Measurements from ENCODE around the gene RAB28.

RAB28 gene

DNA sequence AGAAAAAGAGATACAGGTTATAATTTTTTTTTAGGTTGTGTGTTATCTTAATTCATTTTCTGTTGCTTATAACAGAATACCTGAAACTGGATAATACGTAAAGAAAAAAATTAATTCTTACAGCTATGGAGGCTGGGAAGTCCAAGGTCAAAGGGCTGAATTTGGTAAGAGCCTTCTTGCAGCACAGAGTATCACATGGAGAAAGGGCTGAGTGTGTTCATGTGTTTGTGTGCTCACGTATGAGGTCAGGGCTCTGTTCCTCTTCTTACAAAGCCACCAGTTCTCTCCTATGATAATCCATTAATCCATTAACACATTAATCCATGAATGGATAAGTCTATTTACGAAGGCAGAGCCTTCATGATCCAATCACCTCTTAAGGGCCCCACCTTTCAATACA lies 8.6 kb upstream of the RAB28 start:
- WGBS, 2 donors (ENCODE audit: extremely low coverage in 2 of 2, insufficient read length in 2 of 2, insufficient replicate concordance in 1 of 2) = no CpG with 5 or more reads among the region's 3 CpGs
- H2BK5ac ChIP-seq (ENCODE audit: low read length) = no peak overlapping the region

GRCh38 chr4:13484749-13485221 lies 645 bp upstream of the RAB28 start:
- Histone ChIP-seq H2BK5ac (ENCODE audit: low read length) (no peak overlapping the region), H3K9me3 (replicated peaks in 1 of 2; ENCODE audit: control insufficient read depth in 2 of 2, insufficient read depth in 1 of 2, low read depth in 1 of 2, low read length in 2 of 2) (no peaks in the 10 kb centered on the region), H3K14ac (ENCODE audit: low read length) (no peak overlapping the region), H3K79me1 (ENCODE audit: low read depth, low read length) (no peaks in the 10 kb centered on the region), H3K4me1 (ENCODE audit: control insufficient read depth in 2 of 2, insufficient read depth in 1 of 2, low read depth in 1 of 2, low read length in 2 of 2) (peaks cover 0 to 6% of the 10 kb centered on the region in 2 donors), H2BK120ac (ENCODE audit: low read depth, low read length) (no peak overlapping the region), H2AK5ac (ENCODE audit: low read depth, low read length) (no peak overlapping the region), H3K4me2 (ENCODE audit: insufficient read depth, low read length, poor library complexity, severe bottlenecking) (peak overlapping the region; percentile 71), H2BK12ac (ENCODE audit: low read length) (no peak overlapping the region), H3K27ac (replicated peaks; ENCODE audit: low read length) (no peak overlapping the region), H3K36me3 (replicated peaks in 1 of 2; ENCODE audit: control insufficient read depth in 2 of 2, insufficient read depth in 2 of 2, low read length in 2 of 2) (no peaks in the 10 kb centered on the region), H4K8ac (ENCODE audit: low read depth, low read length) (no peak overlapping the region), H3K27me3 (ENCODE audit: control insufficient read depth in 3 of 3, insufficient read depth in 3 of 3, low read depth in 1 of 3, low read length in 3 of 3) (no peaks in the 10 kb centered on the region), H4K91ac (ENCODE audit: low read depth, low read length, poor library complexity) (no peak overlapping the region), H3K4ac (ENCODE audit: low read length) (no peak overlapping the region), H3K18ac (ENCODE audit: low read length) (peak overlapping the region; percentile 95), H3K9ac (ENCODE audit: low read depth, low read length, poor library complexity) (peak overlapping the region; percentile 50), H3K4me3 (ENCODE audit: low read length in 2 of 2) (peak overlapping the region; percentile 50 to 91), H3K23ac (ENCODE audit: low read depth, low read length, poor library complexity) (no peak overlapping the region), H2AFZ (ENCODE audit: low read length) (peak overlapping the region; percentile 99), H2BK15ac (ENCODE audit: low read length) (peak overlapping the region; percentile 71)
- no CpG with 5 or more reads among the region's 23 CpGs for WGBS, 2 donors (ENCODE audit: extremely low coverage in 2 of 2, insufficient read length in 2 of 2, insufficient replicate concordance in 1 of 2)
- no peak for DNase-seq (ENCODE audit: low spot score)

More for the DNA sequence above, 8.6 kb upstream of the RAB28 start:
- H3K4ac ChIP-seq (ENCODE audit: low read length) = no peak overlapping the region
- no peak overlapping the region for H2BK120ac ChIP-seq (ENCODE audit: low read depth, low read length)
- H3K36me3 ChIP-seq (replicated peaks in 1 of 2; ENCODE audit: control insufficient read depth in 2 of 2, insufficient read depth in 2 of 2, low read length in 2 of 2) = no peaks in the 10 kb centered on the region
- no peak overlapping the region for H4K91ac ChIP-seq (ENCODE audit: low read depth, low read length, poor library complexity)
- H3K4me3 ChIP-seq (ENCODE audit: low read length in 2 of 2) = no peak overlapping the region
- no peak overlapping the region for H4K8ac ChIP-seq (ENCODE audit: low read depth, low read length)
- H3K14ac ChIP-seq (ENCODE audit: low read length) = no peak overlapping the region
- no peaks in the 10 kb centered on the region for H3K27me3 ChIP-seq (ENCODE audit: control insufficient read depth in 3 of 3, insufficient read depth in 3 of 3, low read depth in 1 of 3, low read length in 3 of 3)
- H3K79me1 ChIP-seq (ENCODE audit: low read depth, low read length) = no peaks in the 10 kb centered on the region
- H3K27ac ChIP-seq (replicated peaks; ENCODE audit: low read length) = no peak overlapping the region
- H3K4me2 ChIP-seq (ENCODE audit: insufficient read depth, low read length, poor library complexity, severe bottlenecking) = no peak overlapping the region
- no peaks in the 10 kb centered on the region for H3K9me3 ChIP-seq (replicated peaks in 1 of 2; ENCODE audit: control insufficient read depth in 2 of 2, insufficient read depth in 1 of 2, low read depth in 1 of 2, low read length in 2 of 2)
- H3K4me1 ChIP-seq (ENCODE audit: control insufficient read depth in 2 of 2, insufficient read depth in 1 of 2, low read depth in 1 of 2, low read length in 2 of 2) = no peaks in the 10 kb centered on the region
- no peak for DNase-seq (ENCODE audit: low spot score)
- H2BK12ac ChIP-seq (ENCODE audit: low read length) = no peak overlapping the region
- H3K9ac ChIP-seq (ENCODE audit: low read depth, low read length, poor library complexity) = no peak overlapping the region
- no peak overlapping the region for H2AK5ac ChIP-seq (ENCODE audit: low read depth, low read length)
- H3K18ac ChIP-seq (ENCODE audit: low read length) = no peak overlapping the region
- no peak overlapping the region for H2AFZ ChIP-seq (ENCODE audit: low read length)
- H2BK15ac ChIP-seq (ENCODE audit: low read length) = no peak overlapping the region
- no peak overlapping the region for H3K23ac ChIP-seq (ENCODE audit: low read depth, low read length, poor library complexity)

GRCh38 chr4:13483768-13484121 lies 395 bp downstream of the RAB28 start:
- no peak overlapping the region for H2BK12ac ChIP-seq (ENCODE audit: low read length)
- no CpG with 5 or more reads among the region's 30 CpGs for WGBS, 2 donors (ENCODE audit: extremely low coverage in 2 of 2, insufficient read length in 2 of 2, insufficient replicate concordance in 1 of 2)
- no peak overlapping the region for H2BK5ac ChIP-seq (ENCODE audit: low read length)
- DNase-seq (ENCODE audit: low spot score) = peak; percentile 71
- no peak overlapping the region for H4K91ac ChIP-seq (ENCODE audit: low read depth, low read length, poor library complexity)
- peak overlapping the region; percentile 53 for H3K4me2 ChIP-seq (ENCODE audit: insufficient read depth, low read length, poor library complexity, severe bottlenecking)
- peak overlapping the region; percentile 50 to 95 for H3K4me3 ChIP-seq (ENCODE audit: low read length in 2 of 2)
- H2BK120ac ChIP-seq (ENCODE audit: low read depth, low read length) = no peak overlapping the region
- H3K27ac ChIP-seq (replicated peaks; ENCODE audit: low read length) = peak overlapping the region; percentile 91
- peak overlapping the region; percentile 81 for H3K9ac ChIP-seq (ENCODE audit: low read depth, low read length, poor library complexity)
- H2BK15ac ChIP-seq (ENCODE audit: low read length) = peak overlapping the region; percentile 89
- H3K23ac ChIP-seq (ENCODE audit: low read depth, low read length, poor library complexity) = peak overlapping the region; percentile 89
- no peak overlapping the region for H2AK5ac ChIP-seq (ENCODE audit: low read depth, low read length)
- H3K36me3 ChIP-seq (replicated peaks in 1 of 2; ENCODE audit: control insufficient read depth in 2 of 2, insufficient read depth in 2 of 2, low read length in 2 of 2) = peaks cover 0 to 5% of the 10 kb centered on the region in 2 donors
- H3K4me1 ChIP-seq (ENCODE audit: control insufficient read depth in 2 of 2, insufficient read depth in 1 of 2, low read depth in 1 of 2, low read length in 2 of 2) = peaks cover 0 to 8% of the 10 kb centered on the region in 2 donors
- H3K27me3 ChIP-seq (ENCODE audit: control insufficient read depth in 3 of 3, insufficient read depth in 3 of 3, low read depth in 1 of 3, low read length in 3 of 3) = no peaks in the 10 kb centered on the region
- peak overlapping the region; percentile 99 for H2AFZ ChIP-seq (ENCODE audit: low read length)
- H4K8ac ChIP-seq (ENCODE audit: low read depth, low read length) = no peak overlapping the region
- H3K79me1 ChIP-seq (ENCODE audit: low read depth, low read length) = no peaks in the 10 kb centered on the region
- H3K4ac ChIP-seq (ENCODE audit: low read length) = peak overlapping the region; percentile 95
- peak overlapping the region; percentile 93 for H3K18ac ChIP-seq (ENCODE audit: low read length)
- H3K14ac ChIP-seq (ENCODE audit: low read length) = no peak overlapping the region
- H3K9me3 ChIP-seq (replicated peaks in 1 of 2; ENCODE audit: control insufficient read depth in 2 of 2, insufficient read depth in 1 of 2, low read depth in 1 of 2, low read length in 2 of 2) = no peaks in the 10 kb centered on the region

DNA sequence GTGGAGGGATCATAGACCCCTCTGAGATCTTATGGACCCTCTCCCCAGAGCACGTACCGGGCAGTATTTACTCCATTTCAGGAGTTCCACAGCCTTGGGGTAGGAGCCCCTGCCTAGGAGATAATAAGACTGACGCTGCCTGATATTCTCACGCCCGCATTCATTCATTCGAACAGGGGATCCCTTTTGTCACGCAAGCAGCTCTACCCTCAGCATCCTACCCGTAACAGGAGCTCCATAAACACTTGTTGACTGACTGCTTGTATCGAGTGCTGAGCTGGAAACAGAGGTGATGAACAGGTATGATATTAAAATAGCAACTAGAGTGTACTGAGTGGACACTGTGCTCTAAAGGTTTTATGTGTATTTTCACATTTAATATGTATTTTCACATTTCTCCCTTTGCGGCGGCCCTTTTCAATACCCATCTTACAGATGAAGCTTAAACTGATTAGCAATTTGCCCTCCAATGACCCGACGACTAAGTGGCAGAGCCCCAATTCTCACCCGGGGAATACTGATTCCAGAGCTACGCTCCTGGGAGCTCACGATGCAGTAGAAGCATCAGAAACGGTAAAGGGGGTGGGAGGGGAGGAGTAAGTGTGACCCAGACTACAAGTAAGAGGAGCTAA lies 888 bp downstream of the RAB28 start:
- H3K4me2 ChIP-seq (ENCODE audit: insufficient read depth, low read length, poor library complexity, severe bottlenecking) = peak overlapping the region; percentile 53

More for the DNA sequence above, 888 bp downstream of the RAB28 start:
- Histone ChIP-seq H3K23ac (ENCODE audit: low read depth, low read length, poor library complexity) (no peak overlapping the region), H3K79me1 (ENCODE audit: low read depth, low read length) (no peaks in the 10 kb centered on the region), H4K91ac (ENCODE audit: low read depth, low read length, poor library complexity) (no peak overlapping the region), H3K4ac (ENCODE audit: low read length) (no peak overlapping the region), H3K9ac (ENCODE audit: low read depth, low read length, poor library complexity) (no peak overlapping the region), H4K8ac (ENCODE audit: low read depth, low read length) (no peak overlapping the region), H2AFZ (ENCODE audit: low read length) (peak overlapping the region; percentile 99), H2BK5ac (ENCODE audit: low read length) (no peak overlapping the region), H2BK15ac (ENCODE audit: low read length) (peak overlapping the region; percentile 89), H2BK120ac (ENCODE audit: low read depth, low read length) (no peak overlapping the region), H3K4me3 (ENCODE audit: low read length in 2 of 2) (peak overlapping the region; percentile 50 to 95), H3K36me3 (replicated peaks in 1 of 2; ENCODE audit: control insufficient read depth in 2 of 2, insufficient read depth in 2 of 2, low read length in 2 of 2) (peaks cover 0 to 10% of the 10 kb centered on the region in 2 donors), H3K9me3 (replicated peaks in 1 of 2; ENCODE audit: control insufficient read depth in 2 of 2, insufficient read depth in 1 of 2, low read depth in 1 of 2, low read length in 2 of 2) (no peaks in the 10 kb centered on the region), H3K27me3 (ENCODE audit: control insufficient read depth in 3 of 3, insufficient read depth in 3 of 3, low read depth in 1 of 3, low read length in 3 of 3) (no peaks in the 10 kb centered on the region), H2BK12ac (ENCODE audit: low read length) (no peak overlapping the region), H3K18ac (ENCODE audit: low read length) (peak overlapping the region; percentile 93), H3K14ac (ENCODE audit: low read length) (no peak overlapping the region), H3K4me1 (ENCODE audit: control insufficient read depth in 2 of 2, insufficient read depth in 1 of 2, low read depth in 1 of 2, low read length in 2 of 2) (peaks cover 0 to 8% of the 10 kb centered on the region in 2 donors), H2AK5ac (ENCODE audit: low read depth, low read length) (no peak overlapping the region), H3K27ac (replicated peaks; ENCODE audit: low read length) (peak overlapping the region; percentile 91)
- WGBS, 2 donors (ENCODE audit: extremely low coverage in 2 of 2, insufficient read length in 2 of 2, insufficient replicate concordance in 1 of 2) = no CpG with 5 or more reads among the region's 17 CpGs
- DNase-seq (ENCODE audit: low spot score) = peak; percentile 20

All from neuronal stem cell (in vitro differentiated cells).